Endodermal cell (in vitro differentiated cells): ENCODE data around the gene ACOD1. TPM values are rescaled to one million over a fixed set of nuclear protein-coding genes. Genes with fewer than 3 reads are reported as not detected.

ENCODE experiments used
- DNase-seq: peaks from one replicate; pipeline ENCODE4 v3.0.0-alpha.2; 2017
- H3K27ac ChIP-seq: 2 replicates; pipeline ENCODE4 v1.5.1; 2013; ENCODE audit warnings: mild to moderate bottlenecking, low read depth, low read length, moderate library complexity
- H3K27me3 ChIP-seq: 2 replicates; pipeline ENCODE4 v1.6.1; 2013; ENCODE audit warnings: mild to moderate bottlenecking, low read length, moderate library complexity; ENCODE audit not compliant: insufficient read depth, control insufficient read depth, poor library complexity, severe bottlenecking
- H3K36me3 ChIP-seq: 2 replicates; pipeline ENCODE4 v1.7.0; 2013; ENCODE audit warnings: mild to moderate bottlenecking, low read length, moderate library complexity; ENCODE audit not compliant: control insufficient read depth, insufficient read depth
- H3K4me1 ChIP-seq: one replicate; pipeline ENCODE4 v1.7.0; 2013; ENCODE audit warnings: low read length; ENCODE audit not compliant: control insufficient read depth, insufficient read depth
- H3K4me3 ChIP-seq: 2 replicates; pipeline ENCODE4 v1.5.1; 2013; ENCODE audit warnings: mild to moderate bottlenecking, low read length, moderate library complexity
- H3K9ac ChIP-seq: 2 replicates; pipeline ENCODE4 v1.6.1; 2013; ENCODE audit warnings: mild to moderate bottlenecking, low read length, moderate library complexity; ENCODE audit not compliant: poor library complexity, severe bottlenecking; ENCODE audit errors: extremely low read depth
- H3K9me3 ChIP-seq: 2 replicates; pipeline ENCODE4 v1.6.1; 2013; ENCODE audit warnings: mild to moderate bottlenecking, low read length, moderate library complexity; ENCODE audit not compliant: control insufficient read depth
- H3K27ac Mint-ChIP-seq: 2 replicates; pipeline ENCODE4 v1.8.0; 2020; ENCODE audit warnings: mixed read lengths
- H3K27me3 Mint-ChIP-seq: 2 replicates; pipeline ENCODE4 v1.8.0; 2021; ENCODE audit warnings: mild to moderate bottlenecking, mixed read lengths; ENCODE audit not compliant: insufficient read depth
- H3K36me3 Mint-ChIP-seq: 2 replicates; pipeline ENCODE4 v1.8.0; 2020; ENCODE audit warnings: low read depth, mixed read lengths
- H3K4me1 Mint-ChIP-seq: 2 replicates; pipeline ENCODE4 v1.8.0; 2020; ENCODE audit warnings: mixed read lengths
- H3K4me3 Mint-ChIP-seq: 2 replicates; pipeline ENCODE4 v1.8.0; 2020; ENCODE audit warnings: mild to moderate bottlenecking, moderate library complexity, mixed read lengths
- H3K9me3 Mint-ChIP-seq: 2 replicates; pipeline ENCODE4 v1.8.0; 2020; ENCODE audit warnings: mild to moderate bottlenecking, mixed read lengths
- CTCF ChIP-seq: fragments of 200-600 bp; sonication (generic); conservative IDR thresholded peaks from 2 replicates; pipeline ENCODE4 v1.5.0; 2021; ENCODE audit warnings: antibody characterized with exemption, mild to moderate bottlenecking
- WGBS, 2 experiments: methylation state at CpG; one replicate each; pipeline versions ENCODE4 v1.1.5 to v1.1.7; 2013; ENCODE audit warnings: missing lambda C conversion rate in 2 of 2, mixed read lengths in 1 of 2; ENCODE audit not compliant: insufficient coverage in 1 of 2, insufficient read length in 1 of 2; 5-methylcytosine and 5-hydroxymethylcytosine counted together
- total RNA-seq, 2 donors: library from RNA; stranded (reverse); fragmentation: NEBNext Ultra II Directional in 1 of 2; extraction: Animal tissue kit (Norgen Biotek cat#: 25700) in 1 of 2; gene quantifications; 2 replicates in 1 of 2; 3 replicates in 1 of 2; pipeline ENCODE4 v1.2.1, GENCODE V29; 2021

Gene ACOD1
- total RNA-seq, 2 donors from 2014 or later: not detected

GRCh38 chr13:76929320-76929719, 19.0 kb upstream of the ACOD1 start:
- H3K27ac ChIP-seq: no peak overlapping the region
- Mint-ChIP-seq H3K36me3 (no peaks in the 10 kb centered on the region), H3K27ac (no peak overlapping the region), H3K4me1 (peaks cover 7% of the 10 kb centered on the region), H3K27me3 (peaks cover 2% of the 10 kb centered on the region), H3K9me3 (no peaks in the 10 kb centered on the region), H3K4me3 (no peak overlapping the region)
- H3K36me3 ChIP-seq: no peaks in the 10 kb centered on the region
- no peaks in the 10 kb centered on the region for H3K27me3 ChIP-seq
- peaks cover 6% of the 10 kb centered on the region for H3K9me3 ChIP-seq
- no peaks in the 10 kb centered on the region for H3K4me1 ChIP-seq
- no peak overlapping the region for H3K4me3 ChIP-seq
- DNase-seq: no peak
- TF ChIP-seq CTCF: no peak
- 92 to 100% methylated on average over 6 to 8 of the region's 8 CpGs for WGBS, 2 experiments
- H3K9ac ChIP-seq: no peak overlapping the region

GRCh38 chr13:76929851-76930374, 18.4 kb upstream of the ACOD1 start:
- H3K9me3 ChIP-seq: peaks cover 6% of the 10 kb centered on the region
- H3K9me3 Mint-ChIP-seq: no peaks in the 10 kb centered on the region
- no peaks in the 10 kb centered on the region for H3K4me1 ChIP-seq
- no peak overlapping the region for H3K4me3 ChIP-seq
- peaks cover 2% of the 10 kb centered on the region for H3K27me3 Mint-ChIP-seq
- 90 to 92% methylated on average over 2 of the region's 2 CpGs for WGBS, 2 experiments
- no peak overlapping the region for H3K27ac Mint-ChIP-seq
- H3K27ac ChIP-seq: no peak overlapping the region
- no peak for DNase-seq
- H3K27me3 ChIP-seq: no peaks in the 10 kb centered on the region
- no peak for TF ChIP-seq CTCF
- H3K36me3 Mint-ChIP-seq: no peaks in the 10 kb centered on the region
- peaks cover 7% of the 10 kb centered on the region for H3K4me1 Mint-ChIP-seq
- H3K4me3 Mint-ChIP-seq: no peak overlapping the region
- H3K9ac ChIP-seq: no peak overlapping the region
- no peaks in the 10 kb centered on the region for H3K36me3 ChIP-seq

GRCh38 chr13:76932076-76932475, 16.2 kb upstream of the ACOD1 start:
- no peak overlapping the region for H3K27ac ChIP-seq
- H3K9ac ChIP-seq: no peak overlapping the region
- H3K4me3 ChIP-seq: no peak overlapping the region
- 78 to 84% methylated on average over 3 to 4 of the region's 4 CpGs for WGBS, 2 experiments
- Mint-ChIP-seq H3K36me3 (no peaks in the 10 kb centered on the region), H3K27me3 (peaks cover 2% of the 10 kb centered on the region), H3K4me1 (peaks cover 3% of the 10 kb centered on the region), H3K27ac (no peak overlapping the region), H3K9me3 (no peaks in the 10 kb centered on the region), H3K4me3 (no peak overlapping the region)
- H3K36me3 ChIP-seq: no peaks in the 10 kb centered on the region
- no peak for DNase-seq
- H3K4me1 ChIP-seq: no peaks in the 10 kb centered on the region
- H3K27me3 ChIP-seq: no peaks in the 10 kb centered on the region
- no peak for TF ChIP-seq CTCF
- peaks cover 6% of the 10 kb centered on the region for H3K9me3 ChIP-seq
